Upper lobe of left lung (tissue), 6 donors: ENCODE measurements around the gene WBP1L. TPM values are rescaled to one million over a fixed set of nuclear protein-coding genes. Genes with fewer than 3 reads are reported as not detected.

Source experiments
- ATAC-seq, 2 donors: fragments of 200-7000 bp; cut with Tn5 transposase; one replicate each; pipeline ENCODE4 v1.9.1; 2022; ENCODE audit warnings: mild to moderate bottlenecking in 2 of 2, moderate library complexity in 2 of 2; ENCODE audit not compliant: low FRiP score in 2 of 2
- DNase-seq, 2 donors: peaks; one replicate each; pipeline ENCODE4 v3.0.0-alpha.2; 2019 to 2020
- H3K27ac ChIP-seq, 4 donors: fragments of 200-600 bp; sonication (generic); one replicate each; pipeline ENCODE4 v1.5.1; 2016 to 2019
- H3K27me3 ChIP-seq, 4 donors: fragments of 200-600 bp; sonication (generic); one replicate each; pipeline ENCODE4 v1.5.1; 2017 to 2019
- H3K36me3 ChIP-seq, 4 donors: fragments of 200-600 bp; sonication (generic); one replicate each; pipeline ENCODE4 v1.5.1; 2016 to 2019
- H3K4me1 ChIP-seq, 4 donors: fragments of 200-600 bp; sonication (generic); one replicate each; pipeline ENCODE4 v1.5.1; 2018 to 2019
- H3K4me3 ChIP-seq, 4 donors: fragments of 200-600 bp; sonication (generic); one replicate each; pipeline ENCODE4 v1.5.1; 2017 to 2019; ENCODE audit warnings: mild to moderate bottlenecking in 2 of 4, moderate library complexity in 1 of 4
- H3K9me3 ChIP-seq, 4 donors: fragments of 200-600 bp; sonication (generic); one replicate each; pipeline ENCODE4 v1.5.1; 2018 to 2019
- EP300 ChIP-seq, 4 donors: sonication (generic); formaldehyde crosslinking; IDR thresholded peaks; one replicate each; pipeline ENCODE4 v1.5.1; 2017; ENCODE audit warnings: antibody characterized with exemption in 4 of 4, control low read depth in 2 of 4
- POLR2A ChIP-seq, 4 donors: fragments of 450-650 bp; IDR thresholded peaks; one replicate each; pipeline ENCODE4 v1.5.1; 2016 to 2017; ENCODE audit warnings: antibody characterized with exemption in 4 of 4, mild to moderate bottlenecking in 2 of 4
- POLR2AphosphoS5 ChIP-seq, 2 donors: sonication (generic); formaldehyde crosslinking; IDR thresholded peaks; one replicate each; pipeline ENCODE4 v1.5.1; 2017; ENCODE audit warnings: antibody characterized with exemption in 2 of 2
- WGBS, 2 donors: methylation state at CpG; one replicate each; pipeline ENCODE4 v1.1.5; 2017 to 2018; 5-methylcytosine and 5-hydroxymethylcytosine counted together
- total RNA-seq, 6 donors: library from RNA; depleted of rRNA in 4 of 6; stranded (reverse); fragments of >200 nt in 4 of 6; gene quantifications; one replicate each; pipeline versions ENCODE4 v1.1.0 to v1.2.1, GENCODE V29; 2016 to 2021
- TF ChIP-seq, protein P1 (sequence below), 6 experiments: fragments of 450-650 bp in 4 of 6; fragments of 200-600 bp in 2 of 6; sonication (generic) in 2 of 6; IDR thresholded peaks; one replicate each; pipeline ENCODE4 v1.5.1; 2016 to 2019; ENCODE audit warnings: antibody characterized with exemption in 6 of 6
- donor health status: DM: no; HTN: no; CAD: no; lungs with moderate emphysema.
- donor health status: DM: no; HTN: yes; CAD: no; lungs with severe emphysema.

The WBP1L gene
- total RNA-seq, 6 donors from 2014 or later = 41.7 to 76.6 (median 54.7) TPM

DNA sequence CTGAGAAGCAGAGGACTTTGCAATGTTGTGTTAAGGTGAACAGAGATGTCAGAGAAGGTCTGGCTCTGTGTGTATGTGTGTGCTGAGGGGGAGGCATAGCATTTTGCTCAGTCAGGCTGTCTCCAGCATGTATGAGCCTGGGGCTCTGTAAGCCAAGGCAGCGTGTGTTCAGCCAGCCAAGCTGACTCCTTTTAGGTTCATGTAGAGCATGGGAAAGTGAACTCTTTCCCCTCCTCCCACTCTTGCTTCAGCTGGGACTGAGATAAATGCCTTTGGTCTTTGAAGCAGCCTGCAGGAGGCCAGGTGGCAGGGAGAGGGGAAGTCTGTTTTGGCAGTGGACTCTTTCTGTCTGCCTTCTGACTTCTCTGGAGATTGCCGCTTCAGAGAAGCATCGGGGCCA, 25.5 kb upstream of the WBP1L start:
- Histone ChIP-seq H3K27me3 (no peaks in the 10 kb centered on the region), H3K4me1 (peaks cover 6 to 21% (median 9%) of the 10 kb centered on the region in 4 donors), H3K27ac (peak overlapping the region in 1 of 4 donors; percentile 20), H3K4me3 (no peak overlapping the region), H3K9me3 (no peaks in the 10 kb centered on the region), H3K36me3 (no peaks in the 10 kb centered on the region)
- no peak for ATAC-seq
- TF ChIP-seq POLR2AphosphoS5 (IDR thresholded peaks at IDR 0.05) (no peak), EP300 (IDR thresholded peaks at IDR 0.05) (no peak), POLR2A (IDR thresholded peaks at IDR 0.05) (no peak)
- 57 to 80% methylated on average over 3 of the region's 3 CpGs for WGBS, 2 donors
- DNase-seq = no peak

DNA sequence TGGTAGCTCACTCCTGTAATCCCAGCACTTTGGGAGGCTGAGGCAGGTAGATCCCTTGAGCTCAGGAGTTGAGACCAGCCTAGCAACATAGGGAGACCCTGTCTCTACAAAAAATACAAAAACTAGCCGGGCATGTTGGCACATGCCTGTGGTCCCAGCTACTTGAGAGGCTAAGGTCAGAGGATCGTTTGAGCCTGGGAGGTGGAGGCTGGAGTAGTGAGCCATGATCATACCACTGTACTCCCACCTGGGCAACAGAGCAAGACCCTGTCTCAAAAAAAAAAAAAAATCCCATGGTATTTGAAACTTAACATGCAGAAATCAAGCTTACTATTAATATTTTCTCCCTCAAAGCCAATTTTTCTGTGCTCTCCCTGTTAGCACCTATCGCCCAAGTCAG, 23.4 kb upstream of the WBP1L start:
- WGBS, 2 donors = 84 to 88% methylated on average over 3 of the region's 3 CpGs
- Histone ChIP-seq H3K36me3 (no peaks in the 10 kb centered on the region), H3K27me3 (no peaks in the 10 kb centered on the region), H3K27ac (no peak overlapping the region), H3K4me1 (peaks cover 0 to 12% (median 4%) of the 10 kb centered on the region in 4 donors), H3K4me3 (no peak overlapping the region), H3K9me3 (no peaks in the 10 kb centered on the region)
- DNase-seq (no peak), ATAC-seq (no peak)
- TF ChIP-seq POLR2AphosphoS5 (IDR thresholded peaks at IDR 0.05) (no peak), EP300 (IDR thresholded peaks at IDR 0.05) (no peak), POLR2A (IDR thresholded peaks at IDR 0.05) (no peak)
- TF ChIP-seq, protein P1, sequence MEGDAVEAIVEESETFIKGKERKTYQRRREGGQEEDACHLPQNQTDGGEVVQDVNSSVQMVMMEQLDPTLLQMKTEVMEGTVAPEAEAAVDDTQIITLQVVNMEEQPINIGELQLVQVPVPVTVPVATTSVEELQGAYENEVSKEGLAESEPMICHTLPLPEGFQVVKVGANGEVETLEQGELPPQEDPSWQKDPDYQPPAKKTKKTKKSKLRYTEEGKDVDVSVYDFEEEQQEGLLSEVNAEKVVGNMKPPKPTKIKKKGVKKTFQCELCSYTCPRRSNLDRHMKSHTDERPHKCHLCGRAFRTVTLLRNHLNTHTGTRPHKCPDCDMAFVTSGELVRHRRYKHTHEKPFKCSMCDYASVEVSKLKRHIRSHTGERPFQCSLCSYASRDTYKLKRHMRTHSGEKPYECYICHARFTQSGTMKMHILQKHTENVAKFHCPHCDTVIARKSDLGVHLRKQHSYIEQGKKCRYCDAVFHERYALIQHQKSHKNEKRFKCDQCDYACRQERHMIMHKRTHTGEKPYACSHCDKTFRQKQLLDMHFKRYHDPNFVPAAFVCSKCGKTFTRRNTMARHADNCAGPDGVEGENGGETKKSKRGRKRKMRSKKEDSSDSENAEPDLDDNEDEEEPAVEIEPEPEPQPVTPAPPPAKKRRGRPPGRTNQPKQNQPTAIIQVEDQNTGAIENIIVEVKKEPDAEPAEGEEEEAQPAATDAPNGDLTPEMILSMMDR (IDR thresholded peaks at IDR 0.05) = no peak

DNA sequence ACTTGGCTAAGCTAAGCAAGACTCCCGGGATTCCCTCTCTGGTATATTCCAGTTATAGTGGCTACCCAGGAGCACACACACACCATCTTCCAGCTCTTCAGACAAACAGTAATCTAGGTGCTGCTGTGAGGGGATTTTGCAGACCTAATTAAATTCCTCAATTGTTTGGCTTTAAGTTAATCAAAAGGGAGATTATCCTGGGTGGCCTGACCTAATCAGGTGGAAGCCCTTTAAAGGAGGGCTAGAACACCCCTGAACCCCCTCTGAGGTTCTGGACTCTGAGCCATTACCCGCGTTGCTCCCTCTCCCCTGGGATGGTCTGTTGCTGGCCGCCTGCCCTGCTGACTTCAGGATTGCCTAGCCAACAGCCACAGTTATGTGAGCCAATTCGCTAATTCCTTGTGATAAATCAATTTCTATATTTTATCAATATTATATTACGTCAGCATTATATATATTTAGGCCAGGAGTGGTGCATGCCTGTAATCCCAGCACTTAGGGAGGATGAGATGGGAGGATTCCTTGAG, 22.9 kb upstream of the WBP1L start:
- Histone ChIP-seq H3K4me3 (no peak overlapping the region), H3K27ac (no peak overlapping the region), H3K27me3 (no peaks in the 10 kb centered on the region), H3K4me1 (peaks cover 0 to 9% (median 3%) of the 10 kb centered on the region in 4 donors), H3K36me3 (no peaks in the 10 kb centered on the region), H3K9me3 (no peaks in the 10 kb centered on the region)
- WGBS, 2 donors = 84 to 86% methylated on average over 6 of the region's 6 CpGs
- TF ChIP-seq EP300 (IDR thresholded peaks at IDR 0.05) = no peak
- no peak for TF ChIP-seq POLR2AphosphoS5 (IDR thresholded peaks at IDR 0.05)
- no peak for TF ChIP-seq POLR2A (IDR thresholded peaks at IDR 0.05)
- TF ChIP-seq, protein P1 (IDR thresholded peaks at IDR 0.05) = no peak
- DNase-seq (no peak), ATAC-seq (no peak)

DNA sequence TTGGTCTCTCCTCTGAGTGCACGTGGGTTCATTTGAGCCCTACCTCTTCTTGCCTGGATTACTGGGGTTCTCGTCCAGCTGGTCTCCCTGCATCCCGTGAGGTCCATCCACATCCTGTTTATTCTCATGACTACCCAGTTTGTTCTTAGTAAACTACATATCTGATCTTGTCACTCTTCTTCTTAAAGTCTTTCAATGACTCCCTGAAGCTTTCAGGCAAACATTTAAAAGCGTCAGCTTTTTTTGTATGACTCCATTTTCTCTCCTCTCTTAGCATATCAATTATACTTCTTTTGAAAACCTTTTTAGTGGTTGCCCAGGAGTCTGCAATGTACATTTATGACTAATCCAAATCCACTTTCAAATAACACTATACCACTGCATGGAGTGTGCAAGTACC, 21.8 kb upstream of the WBP1L start:
- Histone ChIP-seq H3K4me3 (no peak overlapping the region), H3K27ac (no peak overlapping the region), H3K9me3 (no peaks in the 10 kb centered on the region), H3K36me3 (peaks cover 0 to 2% (median 1%) of the 10 kb centered on the region in 4 donors), H3K27me3 (no peaks in the 10 kb centered on the region), H3K4me1 (peaks cover 0 to 9% (median 3%) of the 10 kb centered on the region in 4 donors)
- DNase-seq (no peak), ATAC-seq (no peak)
- TF ChIP-seq EP300 (IDR thresholded peaks at IDR 0.05) = no peak
- TF ChIP-seq POLR2A (IDR thresholded peaks at IDR 0.05) = no peak
- TF ChIP-seq, protein P1 (IDR thresholded peaks at IDR 0.05) = no peak
- no peak for TF ChIP-seq POLR2AphosphoS5 (IDR thresholded peaks at IDR 0.05)
- WGBS, 2 donors = 65 to 66% methylated on average over 4 of the region's 4 CpGs

DNA sequence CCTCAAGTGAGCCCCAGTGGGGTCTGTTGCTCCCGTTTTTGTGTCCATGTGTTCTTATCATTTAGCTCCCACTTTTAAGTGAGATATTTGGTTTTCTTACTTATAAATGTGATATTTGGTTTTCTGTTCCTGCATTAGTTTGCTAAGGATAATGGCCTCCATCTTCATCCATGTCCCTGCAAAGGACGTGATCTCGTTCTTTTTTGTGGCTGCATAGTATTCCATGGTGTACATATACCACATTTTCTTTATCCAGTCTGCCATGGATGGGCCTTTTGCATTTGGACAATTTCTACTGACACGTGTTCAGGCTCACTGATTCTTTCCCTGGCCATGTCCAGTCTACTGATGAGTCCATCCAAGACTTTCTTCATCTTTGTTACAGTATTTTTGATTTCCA, 19.8 kb upstream of the WBP1L start:
- TF ChIP-seq POLR2AphosphoS5 (IDR thresholded peaks at IDR 0.05) = no peak
- TF ChIP-seq, protein P1 (IDR thresholded peaks at IDR 0.05) = no peak
- 98% methylated on average over 4 of the region's 4 CpGs for WGBS, 2 donors
- ATAC-seq = no peak

More for the DNA sequence above, 19.8 kb upstream of the WBP1L start:
- Histone ChIP-seq H3K9me3 (no peaks in the 10 kb centered on the region), H3K27ac (no peak overlapping the region), H3K4me3 (no peak overlapping the region), H3K36me3 (peaks cover 0 to 3% (median 1%) of the 10 kb centered on the region in 4 donors), H3K27me3 (no peaks in the 10 kb centered on the region), H3K4me1 (peaks cover under 1 to 2% (median 1%) of the 10 kb centered on the region in 4 donors)
- no peak for DNase-seq
